ENCODE measurements around the gene U2AF1L4.

U2AF1L4 gene

GRCh38 chr19:35757231-35757748, 12.1 kb upstream of the U2AF1L4 start:
- DNase-seq (ENCODE audit: low read depth in 3 of 3), result no peak

- no peak for DNase-seq (ENCODE audit: low read depth in 3 of 3)
These were observed 11.4 kb upstream of the U2AF1L4 start, which contains the start of gene HSPB6 for GRCh38 chr19:35756377-35757230. TSS of gene HSPB6 (minus strand) at chr19:35757029. CDS start at chr19:35757008, 21 bp downstream.

- peak in 2 of 3 experiments; percentile 45 to 56 for DNase-seq (ENCODE audit: low read depth in 3 of 3)
These were observed 10.5 kb upstream of the U2AF1L4 start for GRCh38 chr19:35755550-35756376.

GRCh38 chr19:35755131-35755549, 9.9 kb upstream of the U2AF1L4 start:
- DNase-seq (ENCODE audit: low read depth in 3 of 3), result no peak

- no peak for DNase-seq (ENCODE audit: low read depth in 3 of 3)
These were observed 9.3 kb upstream of the U2AF1L4 start for GRCh38 chr19:35754370-35755130.

- no peak for DNase-seq (ENCODE audit: low read depth in 3 of 3)
These were observed 8.6 kb upstream of the U2AF1L4 start for GRCh38 chr19:35753634-35754369.

GRCh38 chr19:35752746-35753350, 7.6 kb upstream of the U2AF1L4 start:
- no peak for DNase-seq (ENCODE audit: low read depth in 3 of 3)

GRCh38 chr19:35751839-35752745, 6.9 kb upstream of the U2AF1L4 start:
- DNase-seq (ENCODE audit: low read depth in 3 of 3), result no peak

GRCh38 chr19:35750167-35750566, 4.9 kb upstream of the U2AF1L4 start:
- DNase-seq (ENCODE audit: low read depth in 3 of 3), result no peak

GRCh38 chr19:35748106-35749020, 3.1 kb upstream of the U2AF1L4 start, which contains the start of gene LIN37:
TSS of gene LIN37 (plus strand) at chr19:35748576. CDS start at chr19:35748725, 149 bp downstream.
- DNase-seq (ENCODE audit: low read depth in 3 of 3), result peak; percentile 94 to 97 (median 96)

- no peak for DNase-seq (ENCODE audit: low read depth in 3 of 3)
These were observed 1.3 kb upstream of the U2AF1L4 start for GRCh38 chr19:35746531-35746930.

GRCh38 chr19:35746087-35746462, 857 bp upstream of the U2AF1L4 start:
- no peak for DNase-seq (ENCODE audit: low read depth in 3 of 3)

GRCh38 chr19:35744430-35745327, 539 bp downstream of the U2AF1L4 start:
- DNase-seq (ENCODE audit: low read depth in 3 of 3), result peak; percentile 79 to 90 (median 86)

- DNase-seq (ENCODE audit: low read depth in 3 of 3), result no peak
These were observed 1.4 kb downstream of the U2AF1L4 start for GRCh38 chr19:35743640-35744429.

GRCh38 chr19:35742121-35742724, 3.0 kb downstream of the U2AF1L4 start, which contains the start of gene IGFLR1:
TSS of gene IGFLR1 (minus strand) at chr19:35742452. CDS start at chr19:35741180, 1,272 bp downstream.
- DNase-seq (ENCODE audit: low read depth in 3 of 3), result peak in 2 of 3 experiments; percentile 37 to 45

GRCh38 chr19:35741203-35741515, 4.1 kb downstream of the U2AF1L4 start:
- no peak for DNase-seq (ENCODE audit: low read depth in 3 of 3)

All from stimulated activated CD4-positive, alpha-beta T cell treated with anti-CD3 and anti-CD28 coated beads, TNF-alpha, amount 100 ng/mL, for 4 hours (primary cell).